ENCODE measurements around the gene HABP2.

The HABP2 gene

GRCh38 chr10:113515601-113516000 is 37.3 kb upstream of the HABP2 start:
- TF ChIP-seq CTCF (IDR thresholded peaks at IDR 0.05; ENCODE audit: insufficient read depth, low read length, poor library complexity, severe bottlenecking) = no peak
- Histone ChIP-seq H3K27me3 (replicated peaks; ENCODE audit: control insufficient read depth, insufficient read depth, low read length) (no peaks in the 10 kb centered on the region), H3K4me3 (replicated peaks; ENCODE audit: low read depth, low read length) (no peak overlapping the region), H3K36me3 (ENCODE audit: control insufficient read depth, insufficient read depth, low read length) (no peaks in the 10 kb centered on the region)
- no peak for DNase-seq (ENCODE audit: extremely low read depth, insufficient read length)

GRCh38 chr10:113516061-113516460 is 36.8 kb upstream of the HABP2 start:
- Histone ChIP-seq H3K36me3 (ENCODE audit: control insufficient read depth, insufficient read depth, low read length) (no peaks in the 10 kb centered on the region), H3K27me3 (replicated peaks; ENCODE audit: control insufficient read depth, insufficient read depth, low read length) (no peaks in the 10 kb centered on the region), H3K4me3 (replicated peaks; ENCODE audit: low read depth, low read length) (no peak overlapping the region)
- no peak for TF ChIP-seq CTCF (IDR thresholded peaks at IDR 0.05; ENCODE audit: insufficient read depth, low read length, poor library complexity, severe bottlenecking)
- DNase-seq (ENCODE audit: extremely low read depth, insufficient read length) = no peak

- Histone ChIP-seq H3K36me3 (ENCODE audit: control insufficient read depth, insufficient read depth, low read length) (no peaks in the 10 kb centered on the region), H3K27me3 (replicated peaks; ENCODE audit: control insufficient read depth, insufficient read depth, low read length) (no peaks in the 10 kb centered on the region), H3K4me3 (replicated peaks; ENCODE audit: low read depth, low read length) (no peak overlapping the region)
- TF ChIP-seq CTCF (IDR thresholded peaks at IDR 0.05; ENCODE audit: insufficient read depth, low read length, poor library complexity, severe bottlenecking) = no peak
- no peak for DNase-seq (ENCODE audit: extremely low read depth, insufficient read length)
These were observed 35.5 kb upstream of the HABP2 start for GRCh38 chr10:113517165-113517900.

GRCh38 chr10:113517901-113518260 is 35.0 kb upstream of the HABP2 start:
- H3K4me3 ChIP-seq (replicated peaks; ENCODE audit: low read depth, low read length) = no peak overlapping the region
- H3K36me3 ChIP-seq (ENCODE audit: control insufficient read depth, insufficient read depth, low read length) = no peaks in the 10 kb centered on the region
- H3K27me3 ChIP-seq (replicated peaks; ENCODE audit: control insufficient read depth, insufficient read depth, low read length) = no peaks in the 10 kb centered on the region
- TF ChIP-seq CTCF (IDR thresholded peaks at IDR 0.05; ENCODE audit: insufficient read depth, low read length, poor library complexity, severe bottlenecking) = no peak
- DNase-seq (ENCODE audit: extremely low read depth, insufficient read length) = no peak

GRCh38 chr10:113518415-113518814 is 34.4 kb upstream of the HABP2 start:
- no peak for TF ChIP-seq CTCF (IDR thresholded peaks at IDR 0.05; ENCODE audit: insufficient read depth, low read length, poor library complexity, severe bottlenecking)
- H3K4me3 ChIP-seq (replicated peaks; ENCODE audit: low read depth, low read length) = no peak overlapping the region
- no peak for DNase-seq (ENCODE audit: extremely low read depth, insufficient read length)

More at GRCh38 chr10:113518415-113518814, 34.4 kb upstream of the HABP2 start:
- no peaks in the 10 kb centered on the region for H3K27me3 ChIP-seq (replicated peaks; ENCODE audit: control insufficient read depth, insufficient read depth, low read length)
- H3K36me3 ChIP-seq (ENCODE audit: control insufficient read depth, insufficient read depth, low read length) = no peaks in the 10 kb centered on the region

All from GM06990 (cell line).